C4-2B (cell line): ENCODE data around the gene CENPM.

Source experiments
- CTCF ChIP-seq: fragments of 450-650 bp; conservative IDR thresholded peaks from 2 replicates; pipeline ENCODE4 v1.5.1; 2017; ENCODE audit warnings: mild to moderate bottlenecking
- ZFX ChIP-seq: fragments of 450-650 bp; IDR thresholded peaks from 2 replicates; pipeline ENCODE4 v1.6.1; 2017

GRCh38 chr22:41966607-41967240 lies 19.8 kb upstream of the CENPM start:
- TF ChIP-seq CTCF (no peak; the same call in 1 of the 2 replicates), ZFX (no peak)
